D721Med (cell line): ENCODE measurements around the gene SCLY.
"Not testable (repeated sequence)": the region's sequence is repeated elsewhere in the genome, so short reads cannot be mapped to it uniquely, and the experiment has no call there.

Experiments
- DNase-seq: peaks from one replicate; pipeline ENCODE4 v3.0.0; 2011; ENCODE audit warnings: low spot score; ENCODE audit not compliant: insufficient read length
- FAIRE-seq: peaks from 2 replicates; lab custom pipeline; 2011; peaks lifted over from hg19 to GRCh38; lab: Jason Lieb, UNC
- CTCF ChIP-seq: IDR thresholded peaks from 2 replicates; pipeline ENCODE4 v1.5.1; 2012; ENCODE audit warnings: mild to moderate bottlenecking, control low read depth; ENCODE audit not compliant: insufficient read depth; ENCODE audit errors: missing control alignments

Gene SCLY

GRCh38 chr2:238046725-238047270 lies 14.0 kb upstream of the SCLY start:
- TF ChIP-seq CTCF, result no peak
- FAIRE-seq (no peak), DNase-seq (no peak)

GRCh38 chr2:238053191-238053776 lies 7.5 kb upstream of the SCLY start:
- FAIRE-seq, result peak; percentile 82
- DNase-seq, result no peak
- no peak for TF ChIP-seq CTCF

- no peak for DNase-seq
- no peak for FAIRE-seq
- no peak for TF ChIP-seq CTCF
Measured at GRCh38 chr2:238055841-238056240, 5.0 kb upstream of the SCLY start.

- not testable (repeated sequence) for FAIRE-seq, DNase-seq
Measured at GRCh38 chr2:238057696-238058575, 2.9 kb upstream of the SCLY start.

- DNase-seq (no peak), FAIRE-seq (no peak)
- TF ChIP-seq CTCF, result no peak
Measured at GRCh38 chr2:238059505-238059904, 1.3 kb upstream of the SCLY start.

GRCh38 chr2:238060096-238060541 lies 682 bp upstream of the SCLY start:
- DNase-seq, result no peak
- FAIRE-seq, result no peak
- TF ChIP-seq CTCF, result no peak

GRCh38 chr2:238061315-238062202 lies 758 bp downstream of the SCLY start:
- no peak for DNase-seq
- FAIRE-seq, result no peak
- no peak for TF ChIP-seq CTCF
